Stomach (tissue), 19 donors: ENCODE measurements around the gene ZNF652. TPM values are rescaled to one million over a fixed set of nuclear protein-coding genes. Genes with fewer than 3 reads are reported as not detected.
A peak's percentile ranks its signal among the peaks of the same experiment; 100 is the strongest.

Source experiments
- DNase-seq, 2 donors: peaks; one replicate each; pipeline versions ENCODE4 v3.0.0 to v3.0.0-alpha.2; 2013 to 2019
- H3K27ac ChIP-seq, 5 donors: fragments of 200-600 bp in 4 of 5; sonication (generic) in 4 of 5; one replicate each; pipeline ENCODE4 v1.5.1; 2013 to 2019; ENCODE audit warnings: mild to moderate bottlenecking in 1 of 5, moderate library complexity in 1 of 5
- H3K27me3 ChIP-seq, 3 donors: fragments of 200-600 bp; sonication (generic); one replicate each; pipeline ENCODE4 v1.5.1; 2017 to 2019; ENCODE audit warnings: mixed run types in 1 of 3
- H3K36me3 ChIP-seq, 4 donors: fragments of 200-600 bp; sonication (generic); 1 replicate in 3 of 4; 2 replicates in 1 of 4; pipeline ENCODE4 v1.5.1; 2016 to 2019
- H3K4me1 ChIP-seq, 4 donors: fragments of 200-600 bp; sonication (generic); one replicate each; pipeline ENCODE4 v1.5.1; 2016 to 2019
- H3K4me3 ChIP-seq, 4 donors: fragments of 200-600 bp; sonication (generic) in 3 of 4; one replicate each; pipeline ENCODE4 v1.5.1; 2016 to 2019; ENCODE audit warnings: mild to moderate bottlenecking in 1 of 4
- H3K9me3 ChIP-seq, 4 donors: fragments of 200-600 bp; sonication (generic); one replicate each; pipeline ENCODE4 v1.5.1; 2016 to 2019
- EP300 ChIP-seq: sonication (generic); formaldehyde crosslinking; IDR thresholded peaks from one replicate; pipeline ENCODE4 v1.6.1; 2017; ENCODE audit warnings: antibody characterized with exemption
- POLR2A ChIP-seq, 4 donors: fragments of 450-650 bp; IDR thresholded peaks; one replicate each; pipeline ENCODE4 v1.6.1; 2016; ENCODE audit warnings: antibody characterized with exemption in 4 of 4, control low read depth in 2 of 4, mild to moderate bottlenecking in 1 of 4, moderate library complexity in 1 of 4
- POLR2AphosphoS5 ChIP-seq, 3 donors: sonication (generic); formaldehyde crosslinking; IDR thresholded peaks; one replicate each; pipeline ENCODE4 v1.6.1; 2016; ENCODE audit warnings: antibody characterized with exemption in 3 of 3
- WGBS, 5 donors: extraction: QIAGEN DNeasy Blood & Tissue Kit in 3 of 5; methylation state at CpG; one replicate each; pipeline versions ENCODE4 v1.1.5 to v1.1.7; 2013 to 2018; 5-methylcytosine and 5-hydroxymethylcytosine counted together
- intact Hi-C: fragments of 100-400 bp; cut with DNase I; formaldehyde crosslinking; loops from one replicate; pipeline ENCODE4 v1.15.1; 2023; ENCODE audit warnings: low total_unique reads
- long read RNA-seq, 10 donors: transcript quantifications; one replicate each; lab custom pipeline, GENCODE V29; 2026
- polyA plus RNA-seq, 3 donors: library from polyadenylated mRNA; stranded (reverse); fragments of 200-250 nt; gene quantifications; one replicate each; pipeline ENCODE4 v1.2.3, GENCODE V29; 2013
- total RNA-seq, 5 donors: library from RNA; depleted of rRNA; stranded (reverse); fragments of >200 nt; gene quantifications; one replicate each; pipeline versions ENCODE4 v1.1.0 to v1.2.3, GENCODE V29; 2014 to 2016
- TF ChIP-seq, protein P1 (sequence below), 7 experiments: fragments of 450-650 bp in 4 of 7; fragments of 200-600 bp in 3 of 7; sonication (generic) in 3 of 7; IDR thresholded peaks; one replicate each; pipeline ENCODE4 v1.5.1; 2016 to 2019; ENCODE audit warnings: antibody characterized with exemption in 7 of 7, control low read depth in 2 of 7, mild to moderate bottlenecking in 1 of 7
- donor health status: healthy with polysubstance abuse.
- donor health status: Bipolar disorder and iron deficiency.
- donor health status: healthy.

ZNF652 gene
- 10 to 100 TPM; 31.3 to 89.3 (median 46.9) TPM for total RNA-seq
- polyA plus RNA-seq = 10 to 100 TPM; 16.4 to 21.5 (median 17.1) TPM
- long read RNA-seq, donor 1 = 0 reads
- long read RNA-seq, donor 2, full-length matches to known transcripts = 2 of 2 reads
- long read RNA-seq, donor 2, partial matches to known transcripts = 0 of 2 reads
- long read RNA-seq, donor 2, other reads (novel, unspliced or antisense) = 0 of 2 reads
- long read RNA-seq, donor 3, full-length matches to known transcripts = 2 of 2 reads
- long read RNA-seq, donor 3, partial matches to known transcripts = 0 of 2 reads
- long read RNA-seq, donor 3, other reads (novel, unspliced or antisense) = 0 of 2 reads
- long read RNA-seq, donor 4 = 0 reads
- long read RNA-seq, donor 5, full-length matches to known transcripts = 1 of 1 reads
- long read RNA-seq, donor 5, partial matches to known transcripts = 0 of 1 reads
- long read RNA-seq, donor 5, other reads (novel, unspliced or antisense) = 0 of 1 reads
- long read RNA-seq, donor 6, full-length matches to known transcripts = 1 of 1 reads
- long read RNA-seq, donor 6, partial matches to known transcripts = 0 of 1 reads
- long read RNA-seq, donor 6, other reads (novel, unspliced or antisense) = 0 of 1 reads
- long read RNA-seq, donor 7, full-length matches to known transcripts = 1 of 1 reads
- long read RNA-seq, donor 7, partial matches to known transcripts = 0 of 1 reads
- long read RNA-seq, donor 7, other reads (novel, unspliced or antisense) = 0 of 1 reads
- long read RNA-seq, donor 8 = 0 reads
- long read RNA-seq, donor 9, partial matches to known transcripts = 9 of 9 reads
- long read RNA-seq, donor 9, other reads (novel, unspliced or antisense) = 0 of 9 reads
- long read RNA-seq, donor 10, full-length matches to known transcripts = 1 of 1 reads
- long read RNA-seq, donor 10, partial matches to known transcripts = 0 of 1 reads
- long read RNA-seq, donor 10, other reads (novel, unspliced or antisense) = 0 of 1 reads

DNA sequence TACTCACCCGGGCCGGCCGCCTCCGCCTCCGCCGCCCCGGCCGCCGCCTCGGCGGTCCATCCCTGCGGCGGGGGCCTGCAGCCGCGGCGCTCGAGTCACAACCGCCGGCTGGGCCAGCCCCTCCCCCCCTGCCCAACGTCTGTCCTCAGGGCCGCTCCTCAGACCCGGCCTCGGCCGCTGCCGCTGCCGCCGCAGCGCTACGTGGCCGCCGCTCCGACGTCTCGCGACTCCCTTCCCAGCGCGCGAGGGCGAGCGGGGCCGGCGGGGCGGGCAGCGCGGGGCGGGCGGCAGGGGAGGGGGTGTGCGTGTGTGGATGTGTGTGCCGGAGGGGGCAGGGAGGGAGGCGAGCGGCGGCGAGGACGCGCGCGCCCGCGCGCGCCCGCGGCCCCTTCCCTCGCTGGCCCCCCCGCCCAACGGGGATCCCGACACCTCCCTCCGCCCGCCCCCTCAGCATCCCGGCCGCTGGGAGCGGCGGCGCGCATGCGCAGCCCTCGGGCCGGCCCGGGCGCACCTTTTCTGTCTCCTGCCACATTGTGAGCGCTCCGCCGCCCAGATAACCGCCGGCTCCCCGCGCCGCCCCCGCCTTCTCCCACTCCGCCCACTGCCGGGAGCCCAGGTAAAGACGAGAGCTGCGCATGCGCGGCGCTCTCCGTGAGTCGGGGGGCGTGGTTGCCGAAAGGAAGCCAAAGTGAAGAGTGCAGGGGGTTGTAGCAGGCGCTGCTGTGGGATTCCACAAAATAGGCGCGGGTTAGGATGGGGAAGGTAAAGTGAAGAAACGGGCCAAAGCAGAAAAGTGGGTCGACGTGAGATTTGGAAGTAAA lies at the start of gene ZNF652:
TSS of gene ZNF652 (minus strand) at position 349 of the 821 bp plus-strand sequence. CDS start 44,525 bp downstream, outside the sequence.
- Histone ChIP-seq H3K9me3 (no peaks in the 10 kb centered on the region), H3K4me3 (peak within 1 kb of the TSS; percentile 80 to 98 (median 92)), H3K4me1 (peaks cover 26 to 51% (median 40%) of the 10 kb centered on the region in 4 donors), H3K27ac (peak within 1 kb of the TSS; percentile 93 to 99 (median 97)), H3K27me3 (no peaks in the 10 kb centered on the region), H3K36me3 (peaks cover 0 to 3% (median 0%) of the 10 kb centered on the region in 4 donors)
- intact Hi-C loops = no loop called here
- WGBS, 5 donors = 0% methylated on average over 21 to 96 of the region's 106 CpGs
- TF ChIP-seq POLR2AphosphoS5 (IDR thresholded peaks at IDR 0.05) = peak in 2 of 3 donors; percentile 48 to 80
- TF ChIP-seq, protein P1, sequence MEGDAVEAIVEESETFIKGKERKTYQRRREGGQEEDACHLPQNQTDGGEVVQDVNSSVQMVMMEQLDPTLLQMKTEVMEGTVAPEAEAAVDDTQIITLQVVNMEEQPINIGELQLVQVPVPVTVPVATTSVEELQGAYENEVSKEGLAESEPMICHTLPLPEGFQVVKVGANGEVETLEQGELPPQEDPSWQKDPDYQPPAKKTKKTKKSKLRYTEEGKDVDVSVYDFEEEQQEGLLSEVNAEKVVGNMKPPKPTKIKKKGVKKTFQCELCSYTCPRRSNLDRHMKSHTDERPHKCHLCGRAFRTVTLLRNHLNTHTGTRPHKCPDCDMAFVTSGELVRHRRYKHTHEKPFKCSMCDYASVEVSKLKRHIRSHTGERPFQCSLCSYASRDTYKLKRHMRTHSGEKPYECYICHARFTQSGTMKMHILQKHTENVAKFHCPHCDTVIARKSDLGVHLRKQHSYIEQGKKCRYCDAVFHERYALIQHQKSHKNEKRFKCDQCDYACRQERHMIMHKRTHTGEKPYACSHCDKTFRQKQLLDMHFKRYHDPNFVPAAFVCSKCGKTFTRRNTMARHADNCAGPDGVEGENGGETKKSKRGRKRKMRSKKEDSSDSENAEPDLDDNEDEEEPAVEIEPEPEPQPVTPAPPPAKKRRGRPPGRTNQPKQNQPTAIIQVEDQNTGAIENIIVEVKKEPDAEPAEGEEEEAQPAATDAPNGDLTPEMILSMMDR (IDR thresholded peaks at IDR 0.05) = no peak
- peak; percentile 97 to 98 for DNase-seq

DNA sequence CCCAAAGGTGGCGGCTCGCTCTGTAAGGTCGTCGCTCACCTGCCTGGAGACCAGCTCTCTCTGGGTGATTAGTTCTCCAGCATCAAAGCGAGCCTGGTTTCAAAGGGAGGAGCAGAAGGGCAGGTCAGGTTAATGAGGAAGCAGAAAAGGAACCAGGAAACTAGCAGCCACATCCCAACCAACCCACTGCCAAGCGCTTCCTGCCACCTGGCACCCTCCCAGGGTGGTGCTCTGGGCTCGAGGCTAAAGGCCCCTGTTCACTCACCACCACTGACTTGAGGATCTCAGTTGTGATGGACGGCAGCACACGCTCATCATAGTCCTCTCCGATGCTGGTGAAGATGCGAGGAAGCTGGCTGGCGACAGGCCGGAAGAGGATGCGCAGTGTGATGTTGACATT lies 47.0 kb upstream of the ZNF652 start:
- peak in 1 of 2 donors; percentile 35 for DNase-seq
- Histone ChIP-seq H3K4me3 (no peak overlapping the region), H3K27ac (peak overlapping the region in 4 of 5 donors; percentile 39 to 64 (median 58)), H3K9me3 (no peaks in the 10 kb centered on the region), H3K36me3 (peaks cover 74 to 91% (median 90%) of the 10 kb centered on the region in 4 donors), H3K4me1 (peaks cover 5 to 33% (median 27%) of the 10 kb centered on the region in 4 donors), H3K27me3 (no peaks in the 10 kb centered on the region)
- TF ChIP-seq POLR2AphosphoS5 (IDR thresholded peaks at IDR 0.05) = no peak
- no peak for TF ChIP-seq POLR2A (IDR thresholded peaks at IDR 0.05)
- TF ChIP-seq, protein P1 (IDR thresholded peaks at IDR 0.05) = no peak
- no peak for TF ChIP-seq EP300
- intact Hi-C loops = no loop called here
- 77 to 88% (median 81%) methylated on average over 13 to 14 of the region's 14 CpGs for WGBS, 5 donors

DNA sequence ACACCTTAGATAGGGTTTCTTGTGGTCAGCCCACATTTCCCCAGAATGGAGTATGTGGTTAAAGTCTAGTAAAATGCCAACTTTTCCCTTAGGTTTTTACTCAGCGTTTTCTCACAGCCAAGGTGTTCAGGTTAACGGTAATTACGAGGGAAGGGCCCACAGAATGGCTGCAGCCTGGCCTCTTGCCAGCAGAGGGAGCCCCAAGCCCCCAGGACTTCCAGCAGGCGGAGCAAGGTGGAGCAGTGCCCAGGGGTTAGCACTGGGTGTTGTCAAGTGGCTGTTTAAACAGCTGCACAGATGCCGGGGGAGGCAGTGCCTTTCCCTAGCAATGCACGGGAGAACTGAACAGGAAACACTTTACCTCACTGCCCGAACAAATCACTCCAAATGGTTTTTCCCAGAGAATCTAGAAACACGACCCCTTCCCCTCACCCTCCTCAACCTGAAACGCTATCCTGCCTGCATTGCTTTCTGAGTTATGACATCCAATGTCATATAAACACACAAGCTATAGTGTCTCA lies 46.0 kb upstream of the ZNF652 start:
- peaks cover 76 to 100% (median 99%) of the 10 kb centered on the region in 4 donors for H3K36me3 ChIP-seq
- TF ChIP-seq POLR2A (IDR thresholded peaks at IDR 0.05) (no peak), EP300 (no peak), POLR2AphosphoS5 (IDR thresholded peaks at IDR 0.05) (peak in 1 of 3 donors; percentile 52)
- TF ChIP-seq, protein P1 (IDR thresholded peaks at IDR 0.05) = peak in 5 of 7 experiments; percentile 58 to 83 (median 69)

More for the DNA sequence above, 46.0 kb upstream of the ZNF652 start:
- H3K27me3 ChIP-seq = no peaks in the 10 kb centered on the region
- H3K4me1 ChIP-seq = peaks cover 0 to 27% (median 16%) of the 10 kb centered on the region in 4 donors
- H3K9me3 ChIP-seq = no peaks in the 10 kb centered on the region
- intact Hi-C loops = no loop called here
- peak overlapping the region in 4 of 5 donors; percentile 39 to 64 (median 58) for H3K27ac ChIP-seq
- no peak overlapping the region for H3K4me3 ChIP-seq
- WGBS, 5 donors = 8 to 19% (median 11%) methylated on average over 9 of the region's 9 CpGs
- DNase-seq = peak; percentile 89 to 95
